ENCODE results near the gene CIC.
"Not testable (repeated sequence)": the region's sequence is repeated elsewhere in the genome, so short reads cannot be mapped to it uniquely, and the experiment has no call there.

Gene CIC

DNA sequence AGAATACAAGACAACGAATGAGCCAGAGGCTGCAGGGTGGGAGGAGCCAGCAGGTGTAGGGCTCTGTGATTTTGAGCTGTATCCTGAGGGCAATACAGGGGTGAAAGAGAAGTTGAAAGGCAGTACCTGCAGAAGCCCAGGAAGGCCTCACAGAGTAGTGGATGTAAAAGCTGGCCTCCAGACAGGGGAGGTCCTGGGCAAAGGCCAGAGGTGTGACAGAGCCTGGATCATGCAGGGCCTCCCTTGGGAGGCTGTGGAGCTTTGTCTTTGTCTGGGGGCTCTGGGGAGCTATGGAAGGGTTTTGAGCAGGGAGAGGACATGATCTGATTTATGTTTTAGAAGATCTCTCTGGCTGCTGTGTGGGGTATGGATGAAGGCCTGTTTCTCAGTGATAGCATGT is 59.1 kb downstream of the CIC start:
- DNase-seq, result no peak

DNA sequence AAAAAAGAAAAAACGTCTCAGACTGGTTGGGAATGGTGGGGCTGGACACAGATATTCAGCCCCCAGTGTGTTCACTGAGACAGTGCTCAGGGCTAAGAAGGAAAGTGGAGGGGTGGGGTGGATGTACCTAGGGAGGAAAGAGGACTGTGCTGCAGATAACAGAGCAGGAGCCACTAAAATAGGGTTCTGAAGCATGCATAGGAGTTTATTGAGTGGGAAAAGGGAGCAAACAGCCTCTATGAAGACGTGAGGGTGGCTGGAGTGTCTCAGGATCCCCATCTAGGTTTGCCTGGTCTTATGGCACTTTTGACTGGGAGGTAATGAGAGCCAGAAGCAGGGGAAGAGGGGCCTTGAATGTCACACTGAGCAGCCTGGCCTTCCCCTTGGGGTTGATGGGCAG is 59.8 kb downstream of the CIC start:
- no peak for DNase-seq

DNA sequence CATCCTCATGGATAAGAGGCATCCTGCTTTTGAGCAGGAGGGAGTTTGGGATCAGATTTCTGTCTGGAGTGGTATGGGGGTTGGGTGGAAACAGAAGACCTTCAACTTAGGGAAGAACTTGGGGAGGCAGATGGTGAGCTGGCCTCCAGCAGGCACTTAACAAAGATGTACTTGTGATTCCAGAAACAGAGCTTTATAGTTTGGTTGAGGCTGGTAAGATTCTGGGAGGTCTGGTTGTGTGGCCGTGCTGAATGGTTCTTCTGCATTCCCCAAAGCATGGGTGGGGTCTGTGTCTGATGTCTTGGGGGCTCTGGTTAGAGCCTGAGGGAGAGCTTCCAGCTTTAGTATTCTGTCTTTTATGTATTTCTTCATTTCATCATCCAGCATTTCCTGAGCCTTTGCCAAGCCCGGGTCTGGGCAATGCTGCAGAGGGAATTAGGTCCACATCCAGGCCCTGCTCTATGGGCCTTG is 61.2 kb downstream of the CIC start:
- DNase-seq, result no peak

DNA sequence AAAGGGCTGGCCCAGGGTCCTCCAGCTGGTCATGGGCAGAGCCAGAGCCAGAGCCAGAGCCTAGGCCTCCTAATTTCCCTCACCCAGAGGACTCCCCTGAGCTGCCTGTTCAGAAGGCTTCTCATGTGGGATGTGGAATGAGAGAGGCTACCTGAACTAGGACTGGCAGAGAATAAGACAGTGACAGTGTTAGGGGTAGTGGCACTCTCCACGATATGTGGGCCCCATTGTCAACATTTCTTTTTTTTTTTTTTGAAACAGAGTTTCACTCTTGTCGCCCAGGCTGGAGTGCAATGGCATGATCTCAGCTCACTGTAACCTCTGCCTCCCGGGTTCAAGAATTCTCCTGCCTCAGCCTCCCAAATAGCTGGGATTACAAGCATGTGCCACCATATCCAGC is 62.3 kb downstream of the CIC start:
- DNase-seq, result not testable (repeated sequence)

DNA sequence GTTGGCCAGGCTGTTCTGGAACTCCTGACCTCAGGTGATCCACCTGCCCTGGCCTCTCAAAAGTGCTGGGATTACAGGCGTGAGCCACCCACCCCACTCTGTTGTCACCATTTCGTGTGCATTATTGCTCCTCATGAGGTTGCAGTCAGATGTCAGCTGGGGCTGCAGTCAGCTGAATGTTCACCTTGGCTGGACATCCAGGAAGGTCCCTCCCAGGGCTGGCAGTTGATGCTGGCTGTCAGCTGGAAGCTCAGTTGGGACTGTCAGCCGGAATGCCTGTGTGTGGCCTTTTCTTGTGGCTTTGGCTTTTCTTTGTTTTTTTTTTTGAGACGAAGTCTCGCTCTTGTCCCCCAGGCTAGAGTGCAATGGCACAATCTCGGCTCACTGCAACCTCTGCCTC is 63.0 kb downstream of the CIC start:
- DNase-seq, result no peak

DNA sequence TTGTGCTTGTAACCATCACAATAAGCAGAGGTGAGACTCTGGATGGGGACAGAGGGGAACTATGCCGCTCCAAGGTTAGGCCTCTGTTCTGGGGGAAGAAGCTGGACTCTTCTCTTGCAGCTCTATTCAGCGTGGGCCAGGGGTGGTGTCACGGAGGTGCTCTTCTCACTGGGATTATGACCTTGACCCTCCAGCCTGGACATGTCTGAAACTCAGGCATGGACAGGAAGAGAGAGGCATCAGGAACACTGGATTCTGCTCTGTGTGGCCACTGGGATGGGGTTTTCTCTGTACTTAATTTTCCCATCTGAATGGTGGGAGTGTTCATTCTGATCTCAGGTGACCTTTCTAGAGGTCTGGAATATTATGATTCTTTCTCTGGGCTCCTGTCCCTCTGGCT is 64.0 kb downstream of the CIC start:
- DNase-seq, result no peak

DNA sequence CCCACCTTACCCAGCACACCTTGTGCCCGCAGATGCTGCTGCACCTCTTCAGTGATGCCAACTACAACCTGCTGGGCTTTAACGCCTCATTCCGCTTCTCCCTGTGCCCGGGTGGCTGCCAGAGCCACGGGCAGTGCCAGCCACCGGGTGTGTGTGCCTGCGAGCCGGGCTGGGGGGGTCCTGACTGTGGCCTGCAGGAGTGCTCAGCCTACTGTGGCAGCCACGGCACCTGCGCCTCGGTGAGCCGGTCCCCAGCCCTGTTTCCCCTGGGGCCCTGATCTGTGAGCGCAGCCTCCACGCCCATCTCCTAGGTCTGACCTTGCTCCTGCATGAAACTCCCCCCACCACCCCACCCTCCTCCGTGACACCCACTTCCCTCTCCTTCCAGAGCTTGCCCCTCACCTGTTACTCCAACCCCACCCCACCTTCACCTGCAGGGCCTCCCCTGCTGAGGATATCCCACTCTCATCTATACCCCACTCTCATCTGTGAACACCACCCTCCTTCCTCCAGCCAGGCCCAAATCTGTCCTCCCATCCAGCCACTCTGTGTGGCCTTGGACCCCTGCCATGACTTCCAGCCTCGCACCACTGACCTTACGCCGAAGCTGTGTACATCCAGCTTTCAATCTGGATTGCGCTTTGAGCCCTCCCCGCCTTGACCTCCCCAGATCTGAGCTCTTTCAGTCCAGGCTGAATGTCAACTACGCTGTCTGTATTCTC is 65.1 kb downstream of the CIC start:
- no peak for DNase-seq

DNA sequence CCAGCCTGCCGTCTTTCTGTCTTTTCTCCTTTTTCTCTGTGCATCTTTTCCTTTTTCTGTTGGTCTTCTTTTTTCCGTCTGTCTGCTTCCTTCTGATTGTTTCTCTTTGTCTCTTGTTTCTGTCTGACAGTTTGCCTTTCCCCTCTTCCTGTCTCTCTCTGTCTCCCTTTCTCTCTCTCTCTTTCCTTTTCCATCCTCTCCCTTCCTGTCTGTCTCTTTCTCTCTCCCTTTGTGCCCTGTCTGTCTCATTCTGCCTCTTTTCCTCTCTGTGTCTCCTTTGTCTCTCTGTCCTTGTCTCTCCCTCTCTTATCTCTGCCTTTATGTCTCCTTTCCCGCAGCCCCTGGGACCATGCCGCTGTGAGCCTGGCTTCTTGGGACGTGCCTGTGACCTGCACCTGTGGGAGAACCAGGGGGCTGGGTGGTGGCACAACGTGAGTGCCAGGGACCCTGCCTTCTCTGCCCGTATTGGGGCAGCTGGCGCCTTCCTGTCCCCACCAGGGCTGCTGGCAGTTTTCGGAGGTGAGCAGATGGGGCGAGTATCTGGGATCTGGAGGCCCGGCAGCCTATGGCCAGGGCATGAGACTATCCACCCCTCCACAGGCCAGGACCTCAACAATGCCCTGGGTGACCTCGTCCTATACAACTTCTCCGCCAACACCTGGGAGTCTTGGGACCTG is 65.8 kb downstream of the CIC start:
- DNase-seq, result no peak

DNA sequence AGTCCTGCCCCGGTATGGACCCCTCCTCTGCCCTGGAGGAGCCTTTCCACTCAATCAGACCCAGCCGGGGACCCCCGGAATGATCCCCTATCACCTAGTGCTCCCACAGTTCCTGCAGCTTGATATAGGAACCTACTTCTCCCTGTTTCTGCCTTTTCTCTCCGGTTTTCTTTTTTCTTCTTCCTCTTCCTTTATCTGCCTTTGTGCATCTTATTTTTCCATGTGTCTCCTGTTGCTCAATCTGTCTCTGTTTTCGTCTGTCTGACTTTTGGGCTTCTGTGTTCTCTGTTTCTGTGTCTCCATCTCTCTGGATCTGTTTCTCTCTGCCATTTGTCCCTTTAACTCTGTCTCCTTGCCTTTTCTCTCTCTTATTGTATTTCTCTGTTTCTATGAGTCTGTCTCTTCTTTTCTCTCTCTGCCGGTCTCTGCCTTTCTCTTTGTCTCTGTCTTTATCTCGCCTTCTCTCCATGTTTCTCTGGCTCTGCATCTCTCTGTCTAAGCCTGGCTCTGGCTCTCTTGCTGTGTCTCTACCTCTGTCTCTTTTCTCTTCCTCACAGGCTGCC is 66.4 kb downstream of the CIC start:
- no peak for DNase-seq

DNA sequence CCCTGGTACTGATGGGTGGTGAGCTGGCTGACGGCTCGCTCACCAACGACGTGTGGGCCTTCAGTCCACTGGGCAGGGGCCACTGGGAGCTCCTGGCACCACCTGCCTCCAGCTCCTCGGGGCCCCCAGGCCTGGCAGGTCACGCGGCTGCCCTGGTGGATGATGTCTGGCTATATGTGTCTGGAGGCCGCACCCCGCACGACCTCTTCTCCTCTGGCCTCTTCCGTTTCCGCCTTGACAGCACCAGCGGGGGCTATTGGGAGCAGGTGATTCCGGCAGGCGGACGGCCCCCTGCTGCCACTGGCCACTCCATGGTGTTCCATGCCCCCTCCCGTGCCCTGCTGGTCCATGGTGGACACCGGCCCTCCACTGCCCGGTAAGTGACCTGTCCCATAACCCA is 66.9 kb downstream of the CIC start:
- no peak for DNase-seq

DNA sequence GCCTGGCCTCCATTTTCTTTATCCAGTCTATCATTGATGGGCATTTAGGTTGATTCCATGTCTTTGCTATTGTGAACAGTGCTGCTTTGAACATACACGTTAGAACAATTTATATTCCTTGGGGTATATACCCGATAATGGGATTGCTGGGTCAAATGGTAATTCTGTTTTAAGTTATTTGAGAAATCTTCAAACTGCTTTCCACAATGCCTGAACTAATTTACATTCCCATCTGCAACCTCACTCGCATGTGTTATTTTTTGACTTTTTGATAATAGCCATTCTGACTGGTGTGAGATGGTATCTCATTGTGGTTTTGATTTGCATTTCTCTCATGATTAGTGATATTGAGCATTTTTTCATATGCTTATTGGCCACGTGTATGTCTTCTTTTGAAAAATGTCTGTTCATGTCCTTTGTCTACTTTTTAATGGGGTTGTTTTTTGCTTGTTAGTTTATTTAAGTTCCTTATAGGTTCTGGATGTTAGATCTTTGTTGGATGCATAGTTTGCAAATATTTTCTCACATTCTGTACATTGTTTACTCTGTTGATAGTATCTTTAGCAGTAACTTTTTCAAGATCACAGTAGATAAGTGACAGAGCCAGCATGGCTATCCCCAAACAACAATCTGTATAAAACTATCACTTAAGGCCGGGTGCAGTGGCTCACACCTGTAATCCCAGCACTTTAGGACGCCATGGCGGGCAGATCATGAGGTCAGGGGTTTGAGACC is 70.2 kb downstream of the CIC start:
- DNase-seq, result not testable (repeated sequence)

DNA sequence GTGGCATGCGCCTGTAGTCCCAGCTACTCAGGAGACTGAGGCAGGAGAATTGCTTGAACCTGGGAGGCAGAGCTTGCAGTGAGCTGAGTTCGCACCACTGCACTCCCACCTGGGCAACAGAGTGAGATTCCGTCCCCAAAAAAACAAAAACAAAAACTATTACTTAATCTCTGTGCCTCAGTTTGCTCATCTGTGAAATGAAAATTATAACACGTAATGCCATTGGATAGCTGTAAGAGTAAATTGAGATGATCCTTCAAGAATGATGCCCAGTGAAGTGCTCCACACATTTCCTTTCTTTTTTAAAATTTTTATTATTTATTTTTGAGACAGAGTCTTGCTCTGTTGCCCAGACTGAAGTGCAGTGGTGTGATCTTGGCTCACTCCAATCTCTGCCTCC is 70.9 kb downstream of the CIC start:
- DNase-seq, result not testable (repeated sequence)

DNA sequence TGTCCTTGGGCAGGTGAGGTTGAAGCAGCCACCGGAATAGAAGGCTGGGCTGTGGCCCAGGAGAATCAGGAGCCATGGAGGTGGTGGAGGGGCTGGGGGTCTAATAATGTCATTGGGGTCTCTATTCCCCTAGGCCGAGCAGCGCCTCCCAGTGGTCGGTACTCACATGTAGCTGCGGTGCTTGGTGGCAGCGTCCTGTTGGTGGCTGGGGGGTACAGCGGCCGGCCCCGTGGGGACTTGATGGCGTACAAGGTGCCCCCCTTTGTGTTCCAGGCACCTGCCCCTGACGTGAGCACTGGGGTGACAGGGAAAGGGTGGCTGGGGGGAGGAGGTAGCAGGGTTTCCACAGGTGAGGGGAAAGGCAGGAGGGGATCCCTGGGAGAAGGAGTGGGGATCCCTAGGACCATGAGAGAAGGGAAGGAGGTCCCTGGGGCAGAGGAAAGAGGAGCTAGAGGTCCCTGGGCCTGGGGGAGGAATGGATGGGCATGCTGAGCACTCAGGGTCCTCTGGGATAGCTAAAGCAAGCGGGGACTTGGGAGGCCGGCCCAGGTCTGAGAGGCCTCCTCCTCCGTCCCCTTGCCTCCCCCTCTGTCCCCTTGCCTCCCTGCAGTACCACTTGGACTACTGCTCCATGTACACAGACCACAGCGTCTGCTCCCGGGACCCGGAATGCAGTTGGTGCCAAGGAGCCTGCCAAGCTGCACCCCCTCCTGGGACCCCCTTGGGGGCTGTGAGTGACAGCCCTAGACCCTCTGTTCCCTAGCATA is 74.5 kb downstream of the CIC start:
- no peak for DNase-seq

DNA sequence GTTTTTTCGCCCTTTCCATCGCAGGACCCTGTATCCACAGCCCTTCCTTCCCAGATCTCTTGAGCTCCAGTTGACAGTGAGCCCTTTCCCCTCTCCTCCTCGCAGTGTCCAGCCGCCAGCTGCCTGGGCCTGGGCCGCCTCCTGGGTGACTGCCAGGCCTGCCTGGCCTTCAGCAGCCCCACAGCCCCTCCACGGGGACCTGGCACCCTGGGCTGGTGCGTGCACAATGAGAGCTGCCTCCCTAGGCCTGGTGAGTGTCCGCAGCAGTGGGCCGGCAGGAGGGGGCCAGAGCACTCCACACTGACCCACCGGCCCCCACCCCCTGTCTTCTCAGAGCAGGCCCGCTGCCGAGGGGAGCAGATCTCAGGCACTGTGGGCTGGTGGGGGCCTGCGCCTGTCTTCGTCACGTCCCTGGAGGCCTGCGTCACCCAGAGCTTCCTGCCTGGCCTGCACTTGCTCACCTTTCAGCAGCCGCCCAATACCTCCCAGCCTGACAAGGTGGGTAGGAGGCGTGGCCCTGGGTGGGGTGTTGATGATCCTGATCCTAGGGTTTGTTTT is 75.4 kb downstream of the CIC start:
- no peak for DNase-seq
